IPS-18a (cell line): ENCODE results near the gene FDX2.

Experiments
- H3K27ac ChIP-seq: one replicate; pipeline ENCODE4 v1.5.1; 2013; ENCODE audit warnings: low read length
- H3K27me3 ChIP-seq: one replicate; pipeline ENCODE4 v1.6.1; 2013; ENCODE audit warnings: mild to moderate bottlenecking, low read length; ENCODE audit not compliant: control insufficient read depth, insufficient read depth
- H3K36me3 ChIP-seq: one replicate; pipeline ENCODE4 v1.6.1; 2013; ENCODE audit warnings: low read depth, low read length; ENCODE audit not compliant: control insufficient read depth
- H3K4me1 ChIP-seq: one replicate; pipeline ENCODE4 v1.6.1; 2013; ENCODE audit warnings: low read depth, low read length; ENCODE audit not compliant: control insufficient read depth
- H3K4me3 ChIP-seq: one replicate; pipeline ENCODE4 v1.5.1; 2013; ENCODE audit warnings: low read length
- H3K9ac ChIP-seq: one replicate; pipeline ENCODE4 v1.6.1; 2013; ENCODE audit warnings: mild to moderate bottlenecking, low read length, moderate library complexity
- H3K9me3 ChIP-seq: one replicate; pipeline ENCODE4 v1.6.1; 2013; ENCODE audit warnings: low read depth, low read length; ENCODE audit not compliant: control insufficient read depth

The FDX2 gene

DNA sequence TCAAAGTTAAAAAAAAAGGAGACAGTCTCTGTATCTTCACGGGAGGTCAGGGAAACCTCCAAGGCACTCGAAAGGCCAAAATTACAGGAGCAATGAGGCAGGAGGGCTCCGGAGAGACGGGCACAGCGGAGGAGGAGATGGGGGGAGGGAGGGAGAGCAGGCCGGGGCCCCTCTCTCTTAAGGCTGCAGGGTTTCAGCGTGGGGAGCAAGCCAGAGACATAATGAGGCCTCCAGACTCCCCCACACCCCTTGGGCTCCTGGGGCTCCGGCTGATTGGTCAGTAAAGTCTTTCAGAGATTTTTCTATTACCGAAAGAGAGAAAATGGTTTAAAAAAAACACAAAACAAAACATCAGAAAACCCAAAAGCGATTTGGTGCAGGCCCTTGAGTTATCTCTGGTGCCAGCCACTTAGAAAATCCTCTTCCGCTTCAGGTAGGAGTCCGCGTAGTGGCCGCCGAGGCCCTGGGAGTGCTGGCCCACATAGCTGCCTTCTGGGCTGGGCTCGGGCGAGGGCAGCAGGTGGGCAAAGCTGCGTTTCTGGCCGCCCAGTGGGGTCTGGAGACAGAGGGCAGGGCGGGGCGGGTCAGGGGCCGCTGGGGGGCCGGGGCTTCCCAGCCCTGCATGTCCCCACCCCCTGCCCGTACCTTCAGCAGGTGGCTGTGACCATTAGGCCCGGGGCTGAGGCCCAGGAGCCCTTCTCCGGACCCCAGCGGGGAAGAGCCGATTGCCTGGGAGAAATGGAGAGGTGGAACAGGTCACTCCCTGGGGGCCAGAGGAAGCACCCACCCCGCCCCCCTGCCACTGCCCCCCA lies 1.4 kb upstream of the FDX2 start:
- H3K9me3 ChIP-seq: no peaks in the 10 kb centered on the region
- H3K27ac ChIP-seq: no peak overlapping the region
- H3K27me3 ChIP-seq: no peaks in the 10 kb centered on the region
- H3K9ac ChIP-seq: no peak overlapping the region
- peaks cover 3% of the 10 kb centered on the region for H3K4me1 ChIP-seq
- no peak overlapping the region for H3K4me3 ChIP-seq
- peaks cover 31% of the 10 kb centered on the region for H3K36me3 ChIP-seq

DNA sequence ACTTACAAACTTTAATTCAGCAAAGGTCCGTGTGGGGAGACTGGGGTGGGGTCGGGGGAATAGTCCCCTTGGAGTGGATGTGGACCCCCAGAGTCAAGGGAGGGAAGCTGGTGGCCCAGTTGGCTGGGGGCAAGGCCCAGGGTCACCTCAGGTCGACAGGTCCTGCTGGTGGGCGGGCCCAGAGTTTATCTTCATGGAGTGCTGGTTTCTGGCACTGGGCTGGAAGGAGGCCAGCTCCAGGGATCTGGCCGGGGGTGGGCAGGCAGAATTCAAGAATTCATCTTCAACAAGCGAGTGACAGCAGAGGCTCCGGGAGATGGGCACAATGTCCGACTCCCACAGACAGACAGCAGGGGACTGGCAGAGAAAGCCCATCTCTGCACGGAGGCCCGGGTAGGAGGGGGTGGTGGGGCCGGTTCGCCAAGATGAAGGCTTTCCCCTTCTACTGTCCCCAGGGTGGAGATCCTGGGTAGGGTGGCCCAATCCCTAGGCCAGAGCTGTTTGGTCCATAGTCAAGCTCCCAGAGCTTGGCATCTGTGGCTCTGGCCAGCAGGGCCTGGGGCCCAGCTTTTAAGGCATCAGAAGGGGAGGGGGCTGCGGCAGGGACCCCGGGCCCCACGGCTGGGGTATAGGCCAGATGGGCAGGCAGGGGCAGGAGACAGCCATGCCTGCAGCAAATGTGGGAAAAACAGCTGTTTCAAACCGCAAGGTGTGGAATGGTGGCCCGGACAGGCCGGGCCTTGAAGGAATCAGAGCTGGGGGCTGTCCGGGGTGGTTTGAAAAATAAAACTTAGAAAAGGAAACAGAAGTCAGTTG lies 622 bp upstream of the FDX2 start:
- H3K36me3 ChIP-seq: peaks cover 23% of the 10 kb centered on the region
- no peak overlapping the region for H3K9ac ChIP-seq
- peak overlapping the region; percentile 79 for H3K4me3 ChIP-seq
- H3K4me1 ChIP-seq: peaks cover 3% of the 10 kb centered on the region
- no peaks in the 10 kb centered on the region for H3K9me3 ChIP-seq
- no peak overlapping the region for H3K27ac ChIP-seq
- no peaks in the 10 kb centered on the region for H3K27me3 ChIP-seq

DNA sequence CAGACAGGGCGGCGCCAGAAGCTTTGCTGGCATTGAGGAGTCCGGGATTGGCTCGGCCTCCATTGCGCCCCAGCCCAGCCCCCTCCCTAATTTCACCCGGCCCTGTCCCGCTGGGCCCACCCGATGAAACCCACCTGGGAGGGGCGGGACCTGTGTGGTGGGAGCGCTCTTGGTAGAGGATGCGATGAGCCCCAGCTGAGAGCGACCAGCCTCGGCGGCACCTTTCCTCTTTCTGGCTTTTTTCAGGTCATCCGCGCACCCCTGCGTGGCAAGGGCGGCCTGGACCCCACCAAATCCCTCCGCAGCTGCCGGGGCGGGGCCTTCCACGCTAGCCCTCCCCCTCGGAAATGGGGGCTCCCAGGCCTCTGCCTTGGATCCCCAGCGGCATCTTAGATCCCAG lies 6.4 kb downstream of the FDX2 start, which contains the start of gene ZGLP1:
Gene ZGLP1, minus strand, starts transcription at position 393 of the 400 bp plus-strand sequence.
- Histone ChIP-seq H3K36me3 (peaks cover 6% of the 10 kb centered on the region), H3K9ac (no peak within 1 kb of the TSS), H3K9me3 (no peaks in the 10 kb centered on the region), H3K27me3 (no peaks in the 10 kb centered on the region), H3K4me3 (no peak within 1 kb of the TSS), H3K27ac (no peak within 1 kb of the TSS), H3K4me1 (no peaks in the 10 kb centered on the region)

DNA sequence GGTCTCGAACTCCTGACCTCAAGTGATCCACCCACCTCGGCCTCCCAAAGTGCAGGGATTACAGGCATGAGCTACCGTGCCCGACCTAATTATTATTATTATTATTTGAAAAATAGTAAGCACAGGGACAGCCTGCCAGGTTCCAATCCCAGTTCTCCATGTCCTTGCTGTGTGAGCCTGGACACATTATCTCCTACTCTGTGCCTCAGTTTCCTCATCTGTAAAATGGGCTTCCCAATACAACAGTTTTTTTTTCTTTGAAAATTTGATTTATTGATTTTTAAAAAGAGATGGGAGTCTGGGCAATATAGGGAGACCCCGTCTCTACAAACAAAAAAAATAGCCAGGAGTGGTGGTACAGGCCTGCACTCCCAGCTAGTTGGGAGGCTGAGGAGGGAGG lies 9.5 kb downstream of the FDX2 start:
- H3K36me3 ChIP-seq: peaks cover 6% of the 10 kb centered on the region
- H3K9ac ChIP-seq: no peak overlapping the region
- H3K4me3 ChIP-seq: no peak overlapping the region
- H3K27me3 ChIP-seq: no peaks in the 10 kb centered on the region
- no peaks in the 10 kb centered on the region for H3K4me1 ChIP-seq
- no peaks in the 10 kb centered on the region for H3K9me3 ChIP-seq
- no peak overlapping the region for H3K27ac ChIP-seq

DNA sequence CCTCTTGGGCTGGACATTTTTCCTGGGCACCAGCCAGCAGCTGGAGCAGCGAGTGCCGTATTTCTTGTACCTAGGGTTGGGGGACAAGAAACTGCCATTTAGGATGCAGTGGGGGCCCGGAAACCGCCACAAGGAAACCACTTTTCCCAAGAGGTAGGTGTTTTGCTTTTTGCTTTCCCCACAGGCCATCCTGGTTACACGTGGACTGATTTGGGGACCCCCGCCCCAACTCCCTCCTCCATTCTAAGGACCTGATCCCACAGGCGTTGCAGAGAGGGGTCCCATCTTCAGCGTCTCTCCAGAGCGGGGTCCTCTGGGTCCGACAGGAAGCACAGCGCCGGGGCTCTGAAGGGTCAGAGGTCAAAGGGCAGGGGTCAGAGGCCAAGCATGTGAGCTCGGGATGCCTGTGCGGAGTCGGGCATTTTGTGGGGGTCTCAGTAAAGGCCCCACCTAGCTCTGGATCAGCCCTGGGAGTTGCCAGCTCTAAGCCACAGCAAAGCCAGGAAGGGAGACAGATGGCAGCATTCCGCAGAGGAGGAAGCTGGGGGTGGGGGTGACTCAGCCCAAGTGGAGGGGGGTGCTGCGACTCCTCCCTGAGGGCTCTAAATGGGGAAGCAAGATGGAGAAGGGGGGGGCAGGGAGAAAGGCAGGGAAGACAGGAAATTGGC lies 10.5 kb downstream of the FDX2 start:
- Histone ChIP-seq H3K9ac (no peak overlapping the region), H3K27me3 (no peaks in the 10 kb centered on the region), H3K4me1 (no peaks in the 10 kb centered on the region), H3K9me3 (no peaks in the 10 kb centered on the region), H3K4me3 (no peak overlapping the region), H3K27ac (no peak overlapping the region), H3K36me3 (peaks cover 5% of the 10 kb centered on the region)

GRCh38 chr19:10299545-10300458 lies 16.0 kb downstream of the FDX2 start:
- H3K4me1 ChIP-seq: peaks cover 4% of the 10 kb centered on the region
- peaks cover 43% of the 10 kb centered on the region for H3K27me3 ChIP-seq
- H3K9me3 ChIP-seq: no peaks in the 10 kb centered on the region
- H3K4me3 ChIP-seq: no peak overlapping the region
- no peak overlapping the region for H3K9ac ChIP-seq
- no peak overlapping the region for H3K27ac ChIP-seq
- H3K36me3 ChIP-seq: no peaks in the 10 kb centered on the region

DNA sequence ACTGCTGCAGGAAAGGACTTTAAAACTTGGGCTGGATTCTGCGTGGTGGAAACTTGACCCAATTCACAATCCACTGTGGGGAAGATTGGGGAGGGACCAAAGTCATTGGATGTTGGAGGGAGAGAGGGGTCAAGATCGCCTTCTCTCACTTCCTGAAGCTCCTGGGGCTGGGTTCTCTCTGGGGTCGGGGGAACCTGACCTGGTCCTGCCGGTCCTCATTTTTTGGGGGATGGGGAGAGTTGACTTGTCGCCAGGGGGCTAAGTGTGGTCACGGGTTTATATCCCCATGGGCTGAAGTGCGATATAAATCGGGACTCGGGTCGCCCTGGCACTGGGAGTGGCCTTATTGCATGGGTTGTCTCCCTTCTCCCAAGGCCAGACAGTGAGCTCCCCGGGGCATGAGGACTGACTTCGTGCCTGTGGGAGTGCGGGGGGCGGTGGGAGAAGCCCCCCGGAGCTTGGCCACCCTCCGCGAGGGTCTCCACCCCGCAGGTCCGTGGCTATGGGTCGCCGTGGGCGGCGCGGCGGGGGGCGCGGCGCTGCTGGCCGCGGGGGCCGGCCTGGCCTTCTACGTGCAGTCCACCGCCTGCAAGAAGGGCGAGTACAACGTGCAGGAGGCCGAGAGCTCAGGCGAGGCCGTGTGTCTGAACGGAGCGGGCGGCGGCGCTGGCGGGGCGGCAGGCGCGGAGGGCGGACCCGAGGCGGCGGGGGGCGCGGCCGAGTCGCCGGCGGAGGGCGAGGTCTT lies 19.8 kb downstream of the FDX2 start:
- Histone ChIP-seq H3K9me3 (no peaks in the 10 kb centered on the region), H3K27me3 (peaks cover 81% of the 10 kb centered on the region), H3K27ac (no peak overlapping the region), H3K4me3 (peak overlapping the region; percentile 47), H3K36me3 (no peaks in the 10 kb centered on the region), H3K9ac (no peak overlapping the region), H3K4me1 (peaks cover 11% of the 10 kb centered on the region)

- Histone ChIP-seq H3K9me3 (no peaks in the 10 kb centered on the region), H3K4me3 (peak overlapping the region; percentile 47), H3K27ac (no peak overlapping the region), H3K9ac (no peak overlapping the region), H3K4me1 (peaks cover 15% of the 10 kb centered on the region), H3K27me3 (peaks cover 87% of the 10 kb centered on the region), H3K36me3 (no peaks in the 10 kb centered on the region)
Observed at GRCh38 chr19:10295305-10295846, 20.4 kb downstream of the FDX2 start.

GRCh38 chr19:10294368-10294697 lies 21.5 kb downstream of the FDX2 start:
- no peak overlapping the region for H3K27ac ChIP-seq
- no peaks in the 10 kb centered on the region for H3K9me3 ChIP-seq
- no peak overlapping the region for H3K9ac ChIP-seq
- peaks cover 18% of the 10 kb centered on the region for H3K4me1 ChIP-seq
- H3K27me3 ChIP-seq: peaks cover 90% of the 10 kb centered on the region
- no peaks in the 10 kb centered on the region for H3K36me3 ChIP-seq
- no peak overlapping the region for H3K4me3 ChIP-seq

GRCh38 chr19:10293637-10294367 lies 22.0 kb downstream of the FDX2 start:
- H3K4me1 ChIP-seq: peaks cover 18% of the 10 kb centered on the region
- H3K27me3 ChIP-seq: peaks cover 94% of the 10 kb centered on the region
- H3K9ac ChIP-seq: no peak overlapping the region
- no peaks in the 10 kb centered on the region for H3K9me3 ChIP-seq
- no peak overlapping the region for H3K4me3 ChIP-seq
- no peak overlapping the region for H3K27ac ChIP-seq
- no peaks in the 10 kb centered on the region for H3K36me3 ChIP-seq
